T-helper 2 cell treated with Interferon-gamma antibody and Interleukin-4, amounts not matched to agents 5 μg/mL and 100 μg/mL, for 36 hours (primary cell): ENCODE data around the gene CREB3L2.

Experiments
- DNase-seq: peaks from one replicate; pipeline ENCODE4 v3.0.0; 2021; ENCODE audit warnings: low spot score
- H3K27ac Mint-ChIP-seq: one replicate; pipeline ENCODE4 v1.8.0; 2021; ENCODE audit warnings: mild to moderate bottlenecking, mixed read lengths
- H3K27me3 Mint-ChIP-seq: one replicate; pipeline ENCODE4 v1.8.0; 2021; ENCODE audit warnings: low read depth, mixed read lengths
- H3K36me3 Mint-ChIP-seq: one replicate; pipeline ENCODE4 v1.8.0; 2021; ENCODE audit warnings: low read depth, mixed read lengths
- H3K4me1 Mint-ChIP-seq: one replicate; pipeline ENCODE4 v1.8.0; 2021; ENCODE audit warnings: low read depth, mixed read lengths
- H3K4me3 Mint-ChIP-seq: one replicate; pipeline ENCODE4 v1.8.0; 2022; ENCODE audit warnings: mild to moderate bottlenecking, moderate library complexity, mixed read lengths
- H3K9me3 Mint-ChIP-seq: one replicate; pipeline ENCODE4 v1.8.0; 2021; ENCODE audit warnings: mixed read lengths

CREB3L2 gene

DNA sequence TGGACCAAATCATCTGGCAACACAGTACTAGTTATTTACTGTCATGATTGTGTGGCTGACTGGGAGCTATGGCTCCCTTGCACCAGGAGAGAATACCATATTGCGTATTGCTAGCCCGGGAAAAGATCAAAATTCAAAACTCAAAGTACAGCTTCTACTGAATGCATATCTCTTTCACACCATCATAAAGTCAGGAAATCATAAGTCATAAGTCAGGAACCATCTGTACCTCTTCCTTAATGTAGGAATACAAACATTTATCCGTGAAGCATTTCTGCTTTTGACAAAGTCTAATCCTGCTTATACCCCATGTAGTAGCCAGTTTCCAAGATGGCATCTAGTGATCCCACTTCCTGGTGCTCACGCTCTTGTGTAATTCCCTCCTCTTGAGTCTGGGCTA is 2.2 kb upstream of the CREB3L2 start:
- Mint-ChIP-seq H3K4me1 (peaks cover 31% of the 10 kb centered on the region), H3K36me3 (peaks cover 5% of the 10 kb centered on the region), H3K27me3 (no peaks in the 10 kb centered on the region), H3K4me3 (no peak overlapping the region), H3K27ac (no peak overlapping the region), H3K9me3 (no peaks in the 10 kb centered on the region)
- DNase-seq, result no peak

DNA sequence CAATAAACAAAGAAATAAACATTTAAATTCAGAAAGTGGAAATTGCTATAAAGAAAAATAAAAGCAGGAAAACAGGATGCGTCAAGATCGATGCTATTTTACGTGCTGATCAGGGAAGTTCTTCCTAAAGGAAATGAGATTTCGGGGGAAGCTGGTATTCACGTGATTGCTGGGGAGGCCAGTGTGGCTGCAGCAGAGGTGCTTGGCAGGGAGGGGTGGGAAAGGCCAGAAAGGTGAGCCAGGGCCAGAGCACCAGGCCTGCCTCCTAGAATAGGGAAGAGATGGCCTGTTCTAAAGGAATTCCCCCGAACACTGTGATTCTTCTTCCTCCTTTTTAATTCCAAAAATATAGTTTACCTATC is 923 bp upstream of the CREB3L2 start:
- Mint-ChIP-seq H3K36me3 (peaks cover 13% of the 10 kb centered on the region), H3K27me3 (no peaks in the 10 kb centered on the region), H3K9me3 (no peaks in the 10 kb centered on the region), H3K4me1 (peaks cover 38% of the 10 kb centered on the region), H3K27ac (peak overlapping the region; percentile 48), H3K4me3 (peak overlapping the region; percentile 89)
- DNase-seq, result no peak

DNA sequence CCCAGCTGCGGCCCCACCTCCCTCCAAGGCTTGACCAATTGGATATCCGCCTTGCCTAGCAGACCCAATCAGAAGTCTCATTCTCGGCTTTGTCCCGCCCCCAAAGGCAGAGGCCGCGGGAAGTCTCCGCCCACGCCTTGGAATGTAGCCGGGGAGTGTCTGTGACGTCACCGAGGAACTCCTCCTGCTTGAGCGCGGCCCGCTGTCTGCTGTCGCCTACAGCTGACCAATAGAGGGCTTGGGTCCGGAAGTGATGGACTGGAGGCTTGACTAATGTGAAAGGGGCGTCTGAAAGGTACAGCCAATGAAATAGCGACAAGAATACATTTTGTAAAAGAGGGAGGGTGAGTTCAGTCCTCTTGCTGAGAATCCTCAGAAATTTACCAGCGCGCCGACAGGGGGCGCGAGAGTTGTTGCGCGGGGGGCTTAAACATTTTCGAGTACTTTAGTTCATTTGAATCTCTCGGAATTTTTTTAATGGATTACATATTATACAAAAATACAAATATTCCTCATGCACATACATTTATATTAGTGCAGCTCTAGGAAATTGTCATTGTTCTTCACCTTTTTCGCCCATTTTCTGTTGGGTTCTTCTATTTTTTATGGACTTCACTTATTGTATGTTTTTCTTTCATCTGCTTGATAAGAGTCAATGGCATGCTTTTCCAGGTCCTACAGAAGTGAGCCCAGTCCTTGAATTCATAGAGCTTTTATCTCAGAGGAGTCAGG is 376 bp upstream of the CREB3L2 start:
- DNase-seq, result peak; percentile 98
- H3K4me3 Mint-ChIP-seq, result peak overlapping the region; percentile 89
- H3K27ac Mint-ChIP-seq, result peak overlapping the region; percentile 93
- H3K36me3 Mint-ChIP-seq, result peaks cover 14% of the 10 kb centered on the region
- H3K27me3 Mint-ChIP-seq, result no peaks in the 10 kb centered on the region
- peaks cover 38% of the 10 kb centered on the region for H3K4me1 Mint-ChIP-seq
- H3K9me3 Mint-ChIP-seq, result no peaks in the 10 kb centered on the region

DNA sequence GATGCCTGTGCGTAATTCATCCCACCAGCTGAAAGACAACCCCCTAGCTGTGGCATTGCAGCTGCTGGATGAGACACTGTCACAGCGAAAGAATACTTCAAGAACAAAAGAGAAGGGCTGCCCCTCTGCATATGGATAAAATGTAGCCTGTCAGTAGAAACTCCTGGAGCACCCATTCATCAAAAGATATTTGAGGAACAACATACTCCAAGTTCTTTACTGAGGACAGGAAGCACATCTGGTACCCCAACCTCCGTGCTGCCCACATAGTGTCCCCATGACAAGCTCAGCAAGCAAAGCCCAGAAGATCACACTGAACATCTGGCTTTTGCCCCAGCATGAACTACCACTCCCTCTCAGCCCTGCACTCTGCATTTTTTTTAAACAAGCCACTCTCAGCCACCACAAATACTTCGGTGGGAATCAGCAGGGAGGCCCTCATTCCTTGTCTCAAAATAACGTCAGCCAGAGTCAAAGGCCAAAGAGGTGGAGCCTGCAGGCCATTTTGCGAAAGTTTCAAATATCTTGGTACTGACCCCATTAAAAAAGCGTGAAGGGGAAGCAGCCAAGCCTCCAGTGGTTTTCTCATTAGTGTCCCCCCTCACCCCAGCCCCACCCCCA is 1.7 kb downstream of the CREB3L2 start:
- Mint-ChIP-seq H3K9me3 (no peaks in the 10 kb centered on the region), H3K4me3 (peak overlapping the region; percentile 89), H3K27ac (peak overlapping the region; percentile 93), H3K4me1 (peaks cover 49% of the 10 kb centered on the region), H3K27me3 (no peaks in the 10 kb centered on the region), H3K36me3 (peaks cover 23% of the 10 kb centered on the region)
- no peak for DNase-seq

DNA sequence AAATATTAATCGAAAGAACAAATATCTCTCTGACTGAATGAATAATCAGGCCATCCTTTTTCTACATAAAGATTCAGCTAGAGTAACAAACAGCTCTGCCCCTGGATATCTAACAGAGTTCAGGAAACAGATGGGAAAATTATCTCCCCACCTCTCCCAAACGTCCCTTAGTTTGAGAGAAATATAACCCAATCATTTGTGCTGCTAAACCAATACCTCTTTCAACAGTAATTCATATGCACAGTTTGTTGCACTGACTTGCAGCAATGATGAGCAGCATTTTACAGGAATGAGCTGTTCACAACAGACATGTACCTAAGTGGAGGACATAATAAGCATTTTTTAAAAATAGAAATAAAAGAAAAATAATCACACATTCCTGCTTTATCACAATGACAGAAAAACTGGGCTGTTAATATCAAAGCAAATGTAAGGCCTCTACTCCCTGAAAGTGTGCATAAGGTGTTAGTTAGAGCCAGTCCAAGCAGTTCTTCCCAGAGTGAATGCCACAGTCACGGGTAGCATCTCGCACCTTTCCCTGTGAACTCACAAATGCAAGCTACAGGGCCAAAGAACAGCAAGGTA is 2.3 kb downstream of the CREB3L2 start:
- no peak for DNase-seq
- Mint-ChIP-seq H3K9me3 (no peaks in the 10 kb centered on the region), H3K4me1 (peaks cover 45% of the 10 kb centered on the region), H3K27me3 (no peaks in the 10 kb centered on the region), H3K4me3 (peak overlapping the region; percentile 89), H3K27ac (no peak overlapping the region), H3K36me3 (peaks cover 23% of the 10 kb centered on the region)

DNA sequence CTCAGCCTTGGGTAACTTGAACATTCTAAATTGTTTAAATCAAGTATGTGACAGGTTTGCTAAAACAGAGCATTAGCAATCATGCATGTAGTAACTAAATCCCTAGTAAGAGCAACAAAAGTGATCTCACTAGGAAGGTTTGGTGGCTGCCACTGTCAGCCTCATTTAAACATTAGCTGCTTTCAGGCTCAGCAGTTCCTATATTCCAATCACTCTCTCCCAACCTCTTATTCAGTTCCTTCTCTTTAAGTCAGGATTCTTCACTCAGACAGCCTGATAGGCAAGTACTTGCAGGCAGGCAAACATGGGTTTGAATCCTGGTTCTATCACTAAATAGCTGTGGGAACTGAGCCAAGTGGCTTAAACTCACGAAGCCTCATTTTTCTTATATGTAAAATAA is 3.6 kb downstream of the CREB3L2 start:
- no peak for DNase-seq
- Mint-ChIP-seq H3K4me3 (no peak overlapping the region), H3K27ac (no peak overlapping the region), H3K27me3 (no peaks in the 10 kb centered on the region), H3K36me3 (peaks cover 27% of the 10 kb centered on the region), H3K4me1 (peaks cover 44% of the 10 kb centered on the region), H3K9me3 (no peaks in the 10 kb centered on the region)

DNA sequence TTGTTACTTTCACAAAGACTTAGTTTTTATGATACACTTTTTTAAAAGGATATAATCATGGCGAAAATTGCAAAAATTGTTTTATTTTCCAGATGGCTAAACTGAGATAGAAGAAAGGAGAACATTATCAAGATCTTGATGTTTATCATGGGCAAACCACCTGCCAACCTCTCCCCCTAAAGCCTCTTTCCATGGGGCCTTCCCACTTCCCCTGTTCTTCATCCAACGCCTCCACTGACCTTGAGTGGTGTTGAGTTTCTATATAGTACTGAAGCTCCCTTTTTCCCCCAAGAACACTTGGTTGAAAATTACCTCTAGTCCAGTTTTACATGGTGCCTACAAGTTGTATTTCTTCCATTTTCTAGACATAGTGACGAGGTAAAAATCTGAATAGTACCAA is 5.0 kb downstream of the CREB3L2 start:
- DNase-seq, result no peak
- peak overlapping the region; percentile 57 for H3K4me3 Mint-ChIP-seq
- H3K4me1 Mint-ChIP-seq, result peaks cover 51% of the 10 kb centered on the region
- no peak overlapping the region for H3K27ac Mint-ChIP-seq
- no peaks in the 10 kb centered on the region for H3K9me3 Mint-ChIP-seq
- H3K27me3 Mint-ChIP-seq, result no peaks in the 10 kb centered on the region
- H3K36me3 Mint-ChIP-seq, result peaks cover 36% of the 10 kb centered on the region

DNA sequence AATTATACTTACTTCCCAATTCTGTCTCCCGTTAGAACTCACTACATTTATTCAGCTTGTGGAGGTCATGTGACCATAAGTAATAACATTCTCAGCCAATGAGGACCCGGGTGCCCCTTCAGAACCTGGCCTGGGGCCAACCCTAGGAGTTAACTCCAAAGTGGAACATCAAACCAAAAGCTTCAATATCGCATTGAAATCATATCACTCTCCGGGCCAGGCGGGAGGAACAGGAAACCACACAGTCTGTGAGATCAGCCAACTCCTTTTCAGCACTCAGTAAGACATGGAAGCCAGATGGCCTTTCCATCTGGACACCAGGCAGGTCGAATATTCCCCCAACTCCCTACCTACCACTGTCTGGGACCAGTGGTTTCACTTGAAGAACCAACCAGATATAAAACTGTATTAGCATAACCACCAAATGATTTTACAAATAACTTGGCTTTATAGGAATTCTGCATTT is 5.5 kb downstream of the CREB3L2 start:
- DNase-seq, result no peak
- peak overlapping the region; percentile 41 for H3K4me3 Mint-ChIP-seq
- peaks cover 51% of the 10 kb centered on the region for H3K4me1 Mint-ChIP-seq

DNA sequence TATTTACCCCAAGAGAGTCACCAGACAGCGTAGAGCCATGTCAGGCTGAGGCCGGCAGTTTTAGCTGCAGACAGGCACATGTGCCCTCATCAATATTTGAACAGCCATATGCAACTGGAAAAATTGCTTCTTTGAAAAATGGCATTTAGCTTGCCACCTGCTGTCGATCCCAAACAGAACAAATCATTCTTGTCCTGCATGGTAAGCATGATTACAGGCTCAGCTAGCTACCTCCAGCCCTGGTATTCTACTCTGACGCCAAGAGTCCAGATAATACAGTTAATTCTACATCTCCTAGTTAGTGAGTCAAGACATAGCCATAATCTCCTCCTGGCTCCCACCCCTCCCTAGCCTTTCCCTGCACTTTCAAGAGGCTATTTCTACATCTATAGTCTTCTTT is 7.7 kb downstream of the CREB3L2 start:
- no peak overlapping the region for H3K4me3 Mint-ChIP-seq
- H3K4me1 Mint-ChIP-seq, result peaks cover 38% of the 10 kb centered on the region
- H3K27me3 Mint-ChIP-seq, result no peaks in the 10 kb centered on the region
- H3K9me3 Mint-ChIP-seq, result no peaks in the 10 kb centered on the region
- peaks cover 34% of the 10 kb centered on the region for H3K36me3 Mint-ChIP-seq
- DNase-seq, result no peak
- no peak overlapping the region for H3K27ac Mint-ChIP-seq

More for the DNA sequence above, 5.5 kb downstream of the CREB3L2 start:
- no peaks in the 10 kb centered on the region for H3K27me3 Mint-ChIP-seq
- peaks cover 37% of the 10 kb centered on the region for H3K36me3 Mint-ChIP-seq
- H3K27ac Mint-ChIP-seq, result no peak overlapping the region
- H3K9me3 Mint-ChIP-seq, result no peaks in the 10 kb centered on the region

DNA sequence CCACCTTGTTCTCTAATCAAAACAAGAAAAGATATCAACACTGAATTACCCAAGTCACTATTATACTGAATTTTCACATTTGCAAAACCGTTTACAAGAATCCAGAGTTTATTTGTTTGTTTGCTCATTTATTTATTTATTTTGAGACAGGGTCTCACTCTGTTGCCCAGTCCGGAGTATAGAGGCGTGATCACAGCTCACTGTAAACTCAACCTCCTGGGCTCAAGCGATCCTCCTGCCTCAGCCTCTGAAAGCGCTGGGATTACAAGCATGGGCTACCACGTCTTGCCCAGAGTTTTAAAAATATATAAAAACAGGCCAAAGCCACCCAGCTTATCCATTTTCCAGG is 8.5 kb downstream of the CREB3L2 start:
- no peak overlapping the region for H3K4me3 Mint-ChIP-seq
- peaks cover 27% of the 10 kb centered on the region for H3K36me3 Mint-ChIP-seq
- H3K27me3 Mint-ChIP-seq, result no peaks in the 10 kb centered on the region
- H3K4me1 Mint-ChIP-seq, result peaks cover 30% of the 10 kb centered on the region
- no peak overlapping the region for H3K27ac Mint-ChIP-seq
- H3K9me3 Mint-ChIP-seq, result no peaks in the 10 kb centered on the region
- no peak for DNase-seq

DNA sequence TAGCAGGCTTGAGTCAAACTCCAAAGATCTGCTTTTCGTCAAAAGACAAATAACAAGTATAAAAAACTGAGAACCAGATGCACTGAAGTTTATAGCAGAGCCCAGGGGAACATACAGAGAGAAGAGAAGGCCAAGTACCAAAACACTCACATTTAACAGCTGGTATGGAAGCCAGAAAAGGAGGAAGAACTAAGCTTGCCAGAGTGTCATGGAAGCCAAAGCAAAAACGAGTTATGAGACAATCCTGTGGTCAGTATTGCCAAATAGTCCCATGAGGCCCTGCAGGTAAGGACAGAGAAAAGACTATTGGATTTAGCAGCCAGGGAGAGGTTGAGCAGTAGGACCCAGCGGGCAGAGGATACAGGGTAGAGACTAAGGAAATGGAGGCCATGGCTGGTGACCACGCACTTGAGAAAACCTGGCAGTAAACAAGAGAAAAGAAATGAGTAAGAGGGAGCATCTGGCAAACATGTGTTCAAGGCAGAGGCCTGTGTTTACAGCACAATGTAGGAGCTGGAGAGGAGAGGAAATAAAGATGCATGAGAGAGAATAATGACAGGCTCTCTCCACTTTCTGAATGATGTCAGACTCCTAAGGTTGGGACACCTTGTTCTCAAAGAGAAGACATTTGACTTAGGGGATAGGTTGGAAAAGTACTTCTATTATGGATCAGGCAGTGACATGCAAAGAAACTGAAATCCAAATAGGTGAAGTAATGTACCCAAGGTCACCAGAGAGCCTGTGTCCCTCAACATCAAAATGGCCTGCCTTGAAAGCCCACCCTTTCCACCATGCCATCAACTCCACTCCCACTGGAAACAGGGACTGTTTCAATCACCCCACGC is 9.1 kb downstream of the CREB3L2 start:
- Mint-ChIP-seq H3K9me3 (no peaks in the 10 kb centered on the region), H3K4me3 (no peak overlapping the region), H3K36me3 (peaks cover 24% of the 10 kb centered on the region), H3K27ac (peak overlapping the region; percentile 45), H3K4me1 (peaks cover 28% of the 10 kb centered on the region), H3K27me3 (no peaks in the 10 kb centered on the region)
- DNase-seq, result peak; percentile 31

DNA sequence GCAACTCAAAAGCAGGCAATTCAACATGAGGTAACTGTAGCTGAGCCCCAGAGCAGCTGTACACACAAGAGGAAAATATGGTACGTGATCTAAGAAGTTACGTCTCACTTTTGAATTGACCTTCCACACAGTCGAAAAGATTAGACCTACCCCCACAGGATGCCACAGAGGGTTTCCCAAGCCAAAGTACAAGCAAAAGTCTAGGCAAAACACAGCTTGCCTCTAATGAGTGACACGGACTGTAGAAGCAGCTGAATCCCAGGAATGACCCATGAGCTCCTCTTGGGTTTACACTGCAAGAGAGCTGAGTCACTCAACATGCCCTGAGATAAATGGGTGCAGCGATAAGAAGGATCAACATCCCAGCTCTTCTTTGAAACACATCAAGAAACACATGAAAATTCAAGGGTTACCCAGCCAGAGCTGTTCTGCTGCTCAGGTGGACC is 9.8 kb downstream of the CREB3L2 start:
- Mint-ChIP-seq H3K27ac (no peak overlapping the region), H3K27me3 (no peaks in the 10 kb centered on the region), H3K9me3 (no peaks in the 10 kb centered on the region), H3K4me3 (no peak overlapping the region), H3K36me3 (peaks cover 23% of the 10 kb centered on the region), H3K4me1 (peaks cover 31% of the 10 kb centered on the region)
- DNase-seq, result no peak

DNA sequence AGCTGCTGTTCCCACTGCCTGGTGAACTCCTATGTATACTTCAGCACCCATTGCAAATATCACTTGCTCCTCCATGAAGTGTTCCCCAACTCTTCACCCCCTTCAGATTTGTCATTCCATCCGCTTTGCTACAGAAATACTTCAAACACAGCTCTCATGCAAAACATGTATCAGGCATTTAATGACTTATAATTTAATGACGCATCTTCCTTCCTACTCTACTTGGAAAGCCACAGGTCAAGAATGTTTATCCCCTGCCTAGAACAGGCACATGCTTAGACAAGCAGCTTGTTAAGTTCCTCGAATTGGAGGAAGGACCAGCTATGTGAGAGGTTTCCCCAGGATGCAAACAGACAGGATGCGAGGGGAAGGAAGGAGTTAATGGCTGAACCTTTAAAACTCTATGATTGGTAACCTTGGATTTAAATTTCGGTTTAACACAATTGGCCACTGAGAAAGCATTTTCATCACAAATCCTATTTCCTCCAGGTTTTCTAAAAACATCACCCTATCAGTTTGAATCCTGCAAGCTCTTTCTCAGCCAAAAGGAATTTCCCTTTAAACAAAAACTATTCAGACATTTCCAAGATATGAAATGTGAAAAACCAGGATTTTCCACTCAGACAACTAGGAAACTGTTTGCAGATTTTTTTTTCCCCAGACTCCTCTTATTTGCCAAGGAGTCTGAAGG is 11.5 kb downstream of the CREB3L2 start:
- Mint-ChIP-seq H3K27ac (no peak overlapping the region), H3K9me3 (no peaks in the 10 kb centered on the region), H3K4me3 (no peak overlapping the region), H3K36me3 (peaks cover 26% of the 10 kb centered on the region), H3K4me1 (peaks cover 22% of the 10 kb centered on the region), H3K27me3 (no peaks in the 10 kb centered on the region)
- DNase-seq, result no peak
